Kidney glomerular epithelial cell (primary cell): ENCODE data around the gene NT5C2.
A peak's percentile ranks its signal among the peaks of the same experiment; 100 is the strongest.
"Not testable (repeated sequence)": the region's sequence is repeated elsewhere in the genome, so short reads cannot be mapped to it uniquely, and the experiment has no call there.

Experiments used
- DNase-seq: peaks from one replicate; lab custom pipeline; 2025; lab: John Stamatoyannopoulos, UW

Gene NT5C2

DNA sequence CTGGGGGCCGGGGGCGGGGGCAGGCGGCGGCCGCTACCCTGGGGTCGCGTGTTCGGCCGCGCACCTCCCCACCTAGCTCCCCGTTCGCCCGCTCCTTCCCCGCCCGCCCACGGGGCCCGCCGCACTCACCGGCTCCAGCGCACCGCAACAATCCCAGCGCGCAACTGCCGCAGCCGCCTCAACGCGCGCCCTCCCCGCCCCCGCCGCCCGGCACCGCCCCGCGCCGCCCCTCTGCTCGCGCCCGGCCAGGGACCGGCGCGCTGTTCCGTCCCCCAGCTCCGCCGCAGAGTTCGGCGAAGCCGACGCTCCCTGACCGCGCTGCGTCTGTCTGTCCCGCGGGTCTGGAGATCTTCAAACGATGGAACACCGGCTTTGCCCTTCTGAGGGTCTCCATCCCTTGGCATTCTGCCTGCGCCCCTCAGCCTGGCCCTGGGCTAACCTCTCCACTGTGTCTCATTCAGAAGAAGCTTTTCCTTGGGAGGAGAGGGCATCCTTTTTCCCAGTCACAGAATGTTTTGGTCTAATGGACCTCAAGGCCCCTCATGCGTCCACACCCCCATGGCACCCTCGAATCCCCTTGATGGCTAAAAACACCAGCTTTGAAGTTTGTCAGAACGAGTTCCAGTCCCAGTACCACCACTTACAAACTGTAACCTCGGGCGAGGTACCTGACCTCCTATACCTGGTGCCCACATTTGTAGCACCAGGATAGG lies at the start of gene NT5C2:
NT5C2 (minus strand) TSS at position 166 of the 713 bp plus-strand sequence. CDS start 18,314 bp downstream, outside the sequence.
- DNase-seq, result peak; percentile 71

DNA sequence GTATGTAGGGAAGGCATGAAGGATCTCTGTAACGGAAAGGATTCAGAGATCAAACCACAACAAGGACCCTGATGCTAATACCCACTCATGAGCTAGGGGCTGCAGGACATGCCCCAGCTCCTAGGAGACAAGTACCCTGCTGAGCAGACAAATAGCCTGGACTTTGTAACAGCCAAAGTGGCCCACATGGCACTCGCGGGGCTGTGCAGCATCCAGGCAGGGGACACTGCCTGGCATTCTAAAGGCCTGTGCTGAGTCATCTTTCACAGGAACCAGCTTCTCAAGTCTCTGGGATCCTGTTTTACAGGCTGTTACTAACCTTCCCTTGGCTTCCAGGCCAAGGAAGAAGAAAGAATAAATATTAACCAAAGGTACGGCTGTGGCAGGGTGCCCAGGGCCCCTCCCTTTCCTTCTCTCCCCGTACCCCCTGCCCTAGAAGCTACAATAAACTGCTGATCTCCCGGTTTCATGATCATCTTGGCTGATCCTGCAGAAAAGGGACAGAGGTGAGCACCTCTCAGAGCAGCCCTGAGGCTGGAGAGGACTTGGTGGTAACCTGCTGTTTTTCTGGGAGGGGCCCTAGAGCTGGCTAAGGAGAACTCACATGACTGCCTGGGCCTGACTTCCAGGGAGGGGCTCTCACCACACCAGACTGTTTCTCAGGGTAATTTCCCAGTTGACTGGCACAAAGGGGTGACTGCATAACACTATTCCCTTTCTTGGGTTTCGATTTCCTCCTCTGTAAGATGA lies 48.4 kb upstream of the NT5C2 start:
- DNase-seq, result peak; percentile 86

DNA sequence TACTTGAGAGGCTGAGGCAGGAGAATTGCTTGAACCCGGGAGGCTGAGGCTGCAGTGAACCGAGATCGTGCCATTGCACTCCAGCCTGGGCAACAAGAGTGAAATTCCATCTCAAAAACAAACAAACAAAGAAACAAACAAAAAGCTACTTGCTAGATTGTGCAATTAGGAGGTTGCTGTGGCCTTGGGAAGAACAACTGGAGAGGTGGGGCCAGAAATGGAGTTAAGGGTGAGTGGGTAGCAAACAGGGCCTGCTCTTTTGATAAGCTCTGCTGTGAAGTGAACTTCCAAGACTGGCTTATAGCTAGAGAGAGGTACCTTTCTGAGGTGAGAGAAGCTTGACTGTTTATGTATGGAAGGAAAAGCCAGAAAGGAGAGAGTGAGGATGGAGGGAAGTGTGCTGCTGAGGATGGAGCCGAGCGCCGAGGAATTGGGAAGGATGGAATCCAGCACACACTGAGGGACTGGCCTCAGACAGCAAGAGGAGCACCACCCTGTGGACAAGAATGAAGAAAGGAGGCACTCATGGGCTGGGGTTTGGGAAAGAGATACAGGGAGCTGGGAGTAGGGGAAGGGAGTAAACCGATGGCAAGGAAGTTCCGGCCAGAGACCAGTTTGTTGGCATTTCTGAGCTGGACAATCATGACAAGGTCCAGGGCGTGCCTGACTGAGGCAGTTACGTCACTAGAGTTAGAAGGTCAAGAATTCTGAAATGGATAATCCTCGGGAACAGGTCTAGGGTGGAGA lies 45.6 kb upstream of the NT5C2 start:
- DNase-seq, result no peak

DNA sequence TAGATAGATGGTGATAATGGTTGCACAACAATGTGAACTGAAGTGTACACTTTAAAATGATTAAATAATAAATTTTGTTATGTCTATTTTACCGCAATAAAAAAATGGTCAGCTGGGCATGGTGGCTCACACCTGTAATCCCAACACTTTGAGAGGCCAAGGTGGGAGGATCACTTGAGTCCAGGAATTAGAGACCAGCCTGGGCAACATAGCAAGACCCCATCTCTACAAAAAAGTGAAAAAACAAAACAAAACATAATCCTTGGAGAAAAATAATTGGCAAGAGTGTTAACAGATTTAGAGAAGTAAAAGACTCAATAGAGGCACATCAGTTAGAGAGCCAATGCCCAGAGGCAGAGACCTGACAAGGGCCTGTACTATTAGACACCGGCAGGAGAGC lies 42.7 kb upstream of the NT5C2 start:
- DNase-seq, result no peak

DNA sequence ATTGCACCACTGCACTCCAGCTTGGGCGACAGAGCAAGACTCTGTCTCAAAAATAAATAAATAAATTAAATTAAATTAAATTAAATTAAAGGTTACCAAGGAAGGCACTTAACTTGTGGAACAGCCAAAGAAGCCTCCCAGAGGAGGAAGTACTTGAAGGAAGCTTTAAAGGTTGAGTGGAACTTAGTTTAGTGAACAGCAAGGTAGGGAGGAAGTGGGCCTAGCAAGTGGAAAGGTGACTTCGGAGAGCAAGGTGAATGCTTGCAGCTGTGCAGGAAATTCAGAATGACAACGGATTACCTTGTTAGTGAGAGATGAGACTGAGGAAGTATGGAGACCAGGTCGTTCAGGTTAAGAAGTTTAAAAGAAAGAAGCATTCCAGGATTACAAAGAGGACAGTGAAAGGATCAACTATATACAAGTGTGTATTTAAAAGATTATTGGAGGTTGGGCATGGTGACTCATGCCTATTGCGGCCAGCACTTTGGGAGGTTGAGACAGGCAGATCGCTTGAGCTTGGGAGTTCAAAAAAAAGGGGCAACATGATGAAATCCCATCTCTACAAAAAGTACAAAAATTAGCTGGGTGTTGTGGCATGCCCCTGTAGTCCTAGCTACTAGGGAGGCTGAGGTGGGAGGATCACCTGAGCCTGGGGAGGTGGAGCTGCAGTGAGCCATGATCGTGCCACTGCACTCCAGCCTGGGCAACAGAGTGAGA lies 39.9 kb upstream of the NT5C2 start:
- no peak for DNase-seq

DNA sequence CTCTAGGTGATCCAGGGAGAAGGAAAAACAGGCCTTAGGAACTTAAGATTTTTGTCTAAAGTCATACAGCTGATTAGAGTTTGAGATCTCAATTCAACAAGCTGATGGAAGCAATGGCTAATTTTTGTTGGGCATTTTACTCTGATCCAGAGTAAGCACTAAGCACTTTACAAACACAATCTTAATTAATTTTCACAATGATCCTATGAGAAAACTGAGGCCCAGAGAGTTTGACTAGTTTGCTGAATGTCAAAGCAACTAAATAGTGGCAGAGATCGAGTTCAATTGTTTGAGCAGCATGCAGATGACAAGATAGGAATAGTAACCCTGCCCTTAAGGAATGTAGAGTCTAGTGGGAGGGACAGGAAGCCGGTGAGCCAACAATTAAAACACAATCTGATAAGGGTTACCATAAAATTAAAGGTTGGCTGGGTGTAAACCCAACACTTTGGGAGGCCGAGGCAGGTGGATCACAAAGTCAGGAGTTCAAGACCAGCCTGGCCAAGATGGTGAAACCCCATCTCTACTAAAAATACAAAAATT lies 39.1 kb upstream of the NT5C2 start:
- peak; percentile 53 for DNase-seq

DNA sequence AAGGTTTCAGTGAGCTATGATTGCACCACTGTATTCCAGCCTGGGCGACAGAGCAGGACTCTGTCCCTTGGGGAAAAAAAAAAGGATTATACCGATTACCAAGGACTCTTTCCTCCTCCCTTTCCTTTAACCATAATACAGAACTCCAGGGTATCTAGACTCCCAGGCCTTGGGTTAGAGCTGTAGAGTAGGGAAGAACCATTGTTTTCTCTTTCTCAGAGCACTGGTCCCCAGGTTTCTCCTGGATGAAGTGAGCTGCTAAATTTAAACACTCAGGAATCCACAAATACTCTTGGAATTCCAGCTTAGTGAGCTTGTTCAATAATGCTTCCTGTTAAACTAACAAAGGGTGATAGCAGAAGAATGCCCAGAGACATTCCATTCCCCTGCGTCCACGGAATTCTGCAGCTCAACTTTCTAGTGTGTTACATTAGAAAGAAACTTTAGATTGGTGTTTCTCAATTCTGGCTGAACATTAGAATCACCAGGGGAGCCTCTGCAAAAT lies 38.0 kb upstream of the NT5C2 start:
- peak; percentile 97 for DNase-seq

DNA sequence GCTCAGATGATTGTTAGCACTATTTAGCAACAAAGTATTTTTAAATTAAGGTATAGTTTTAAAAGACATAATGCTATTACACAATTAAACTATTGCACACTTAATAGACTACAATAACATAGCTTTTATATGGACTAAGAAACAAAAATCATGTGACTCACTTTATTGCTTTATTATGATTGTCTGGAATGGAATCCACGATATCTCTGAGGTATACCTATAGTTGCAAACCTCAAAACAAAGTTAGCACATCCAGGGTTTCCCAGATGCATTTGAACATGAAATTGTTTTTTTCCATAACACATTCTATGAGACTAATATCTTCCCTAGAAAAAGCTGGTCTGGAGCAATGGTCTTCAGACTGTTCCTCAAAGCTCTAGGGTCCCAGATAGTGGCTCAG lies 34.3 kb upstream of the NT5C2 start:
- DNase-seq, result no peak

DNA sequence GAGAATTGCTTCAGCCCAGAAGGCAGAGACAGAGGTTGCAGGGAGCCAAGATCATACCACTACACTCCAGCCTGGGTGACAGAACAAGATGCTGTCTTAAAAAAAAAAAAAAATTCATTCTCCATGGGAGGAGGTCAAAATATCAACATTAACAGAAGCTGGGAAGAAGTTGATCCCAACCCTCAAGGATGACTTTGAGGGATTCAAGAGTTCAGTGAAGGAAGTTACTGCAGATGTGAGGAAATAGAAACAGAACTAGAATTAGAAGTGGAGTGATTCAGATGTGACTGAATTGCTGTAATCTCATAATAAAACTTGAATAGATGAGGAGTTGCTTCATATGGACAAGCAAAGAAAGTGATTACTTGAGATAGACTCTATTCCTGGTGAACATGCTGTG lies 32.9 kb upstream of the NT5C2 start:
- DNase-seq, result no peak

DNA sequence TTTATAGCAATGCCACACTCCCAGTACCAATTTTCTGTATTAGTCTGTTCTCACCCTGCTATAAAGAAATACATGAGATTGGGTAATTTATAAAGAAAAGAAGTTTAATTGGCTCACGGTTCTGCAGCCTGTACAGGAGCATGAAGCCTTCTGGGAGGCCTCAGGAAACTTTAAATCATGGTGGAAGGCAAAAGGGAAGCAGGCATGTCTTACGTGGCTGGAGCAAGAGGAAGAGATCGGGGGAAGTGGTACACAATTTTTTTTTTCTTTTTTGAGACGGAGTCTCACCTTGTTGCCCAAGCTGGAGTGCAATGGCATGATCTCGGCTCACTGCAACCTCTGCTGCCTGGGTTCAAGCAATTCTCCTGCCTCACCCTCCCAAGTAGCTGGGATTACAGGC lies 31.6 kb upstream of the NT5C2 start:
- DNase-seq, result not testable (repeated sequence)

DNA sequence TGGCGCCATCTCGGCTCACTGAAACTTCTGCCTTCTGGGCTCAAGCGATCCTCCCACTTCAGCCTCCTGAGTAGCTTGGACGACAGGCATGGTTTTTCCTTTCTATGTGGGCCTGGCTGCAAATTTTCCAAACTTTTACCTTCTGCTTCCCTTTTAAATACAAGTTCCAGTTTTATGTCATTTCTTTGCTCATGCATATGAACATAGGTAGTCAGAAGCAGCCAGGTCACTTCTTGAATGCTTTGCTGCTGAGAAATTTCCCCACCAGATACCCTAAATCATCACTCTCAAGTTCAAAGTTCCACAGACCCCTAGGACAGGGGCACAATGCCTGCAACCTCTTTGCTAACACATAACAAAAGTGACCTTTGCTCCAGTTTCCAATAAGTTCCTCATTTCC lies 31.1 kb upstream of the NT5C2 start:
- DNase-seq, result no peak

DNA sequence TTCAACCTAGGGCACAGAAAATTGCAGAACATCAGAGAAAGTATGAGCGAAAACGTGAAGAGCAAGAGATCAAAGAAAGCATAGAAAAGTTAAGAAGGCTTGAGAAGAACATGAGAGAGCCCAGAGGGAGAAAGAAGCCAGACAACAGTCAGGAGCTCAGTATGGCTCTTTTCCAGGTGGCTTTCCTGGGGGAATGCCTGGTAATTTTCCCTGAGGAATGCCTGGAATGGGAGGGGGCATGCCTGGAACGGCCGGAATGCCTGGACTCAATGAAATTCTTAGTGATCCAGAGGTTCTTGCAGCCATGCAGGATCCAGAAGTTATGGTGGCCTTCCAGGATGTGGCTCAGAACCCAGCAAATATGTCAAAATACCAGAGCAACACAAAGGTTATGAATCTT lies 23.3 kb upstream of the NT5C2 start:
- DNase-seq, result not testable (repeated sequence)

DNA sequence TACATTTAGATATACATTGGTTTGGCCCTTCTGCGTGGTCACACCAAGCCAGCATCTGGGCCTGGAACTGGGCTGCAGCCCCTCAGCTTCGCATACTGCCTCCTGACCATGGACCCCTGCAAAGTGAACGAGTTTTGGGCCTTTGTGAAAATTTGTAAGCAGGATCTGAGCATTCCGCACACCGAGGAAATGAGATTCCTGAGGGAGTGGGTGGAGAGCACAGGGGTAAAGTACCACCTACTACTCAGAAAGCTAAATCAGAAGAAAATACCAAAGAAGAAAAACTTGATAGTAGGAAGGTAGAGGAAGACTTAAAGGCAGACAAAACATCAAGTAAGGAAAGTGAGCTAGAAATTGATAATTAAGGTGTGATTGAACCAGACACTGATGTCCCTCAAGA lies 22.5 kb upstream of the NT5C2 start:
- DNase-seq, result no peak

DNA sequence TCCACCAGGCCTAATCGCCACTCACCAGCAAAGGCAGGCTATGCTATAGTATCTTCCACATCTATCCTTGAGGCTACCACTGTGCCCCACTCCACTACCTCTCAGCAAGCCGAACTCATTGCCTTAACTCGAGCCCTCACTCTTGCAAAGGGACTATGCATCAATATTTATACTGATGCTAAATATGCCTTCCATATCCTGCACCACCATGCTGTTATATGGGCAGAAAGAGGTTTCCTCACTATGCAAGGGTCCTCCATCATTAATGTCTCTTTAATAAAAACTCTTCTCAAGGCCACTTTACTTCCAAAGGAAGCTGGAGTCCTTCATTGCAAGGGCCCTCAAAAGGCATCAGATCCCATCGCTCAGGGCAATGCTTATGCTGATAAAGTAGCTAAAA lies 17.2 kb upstream of the NT5C2 start:
- not testable (repeated sequence) for DNase-seq

DNA sequence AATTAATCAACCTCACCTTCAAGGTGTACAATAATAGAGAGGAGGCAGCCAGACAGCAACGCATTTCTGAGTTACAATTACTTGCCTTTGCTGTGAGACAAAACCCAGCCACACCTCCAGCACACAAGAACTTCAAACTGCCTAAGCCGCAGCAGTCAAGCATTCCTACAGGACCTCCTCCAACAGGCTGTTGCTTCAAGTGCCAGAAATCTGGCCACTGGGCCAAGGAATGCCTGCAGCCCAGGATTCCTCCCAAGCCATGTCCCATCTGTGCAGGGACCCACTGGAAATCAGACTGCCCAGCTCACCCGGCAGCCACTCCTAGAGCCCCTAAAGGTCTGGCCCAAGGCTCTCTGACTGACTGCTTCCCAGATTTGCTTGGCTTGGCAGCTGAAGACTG lies 14.6 kb upstream of the NT5C2 start:
- DNase-seq, result not testable (repeated sequence)

DNA sequence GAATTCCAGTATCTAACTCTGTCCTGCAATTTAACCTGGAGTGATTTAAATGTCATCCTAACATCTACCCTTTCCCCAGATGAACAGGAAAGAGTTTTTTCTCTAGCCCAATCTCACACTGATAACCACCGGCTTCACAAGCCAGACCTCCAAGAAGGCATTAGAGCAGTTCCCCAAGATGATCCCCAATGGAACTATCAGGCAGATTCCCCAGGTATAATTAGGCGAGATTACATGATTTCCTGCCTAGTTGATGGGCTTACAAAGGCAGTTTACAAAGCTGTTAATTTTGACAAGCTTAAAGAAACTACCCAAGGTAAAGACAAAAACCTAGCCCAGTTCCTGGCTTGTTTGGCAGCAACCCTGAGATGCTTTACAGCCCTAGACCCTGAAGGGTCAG lies 14.1 kb upstream of the NT5C2 start:
- no peak for DNase-seq

DNA sequence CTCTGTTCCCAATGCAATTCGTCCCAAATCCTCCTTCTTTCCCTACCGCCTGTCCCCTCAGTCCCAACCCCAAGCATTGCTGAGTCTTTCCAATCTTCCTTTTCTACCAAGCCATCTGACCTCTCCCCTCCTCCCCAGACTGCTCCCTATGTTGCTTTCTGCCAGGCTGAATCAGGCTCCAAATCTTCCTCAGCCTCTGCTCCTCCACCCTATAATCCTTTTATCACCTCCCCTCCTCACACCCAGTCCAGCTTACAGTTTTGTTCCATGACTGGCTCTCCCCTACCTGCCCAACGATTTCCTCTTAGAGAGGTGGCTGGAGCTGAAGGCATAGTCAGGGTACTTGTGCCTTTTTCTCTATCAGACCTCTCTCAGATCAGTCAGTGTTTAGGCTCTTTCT lies 13.6 kb upstream of the NT5C2 start:
- DNase-seq, result not testable (repeated sequence)

DNA sequence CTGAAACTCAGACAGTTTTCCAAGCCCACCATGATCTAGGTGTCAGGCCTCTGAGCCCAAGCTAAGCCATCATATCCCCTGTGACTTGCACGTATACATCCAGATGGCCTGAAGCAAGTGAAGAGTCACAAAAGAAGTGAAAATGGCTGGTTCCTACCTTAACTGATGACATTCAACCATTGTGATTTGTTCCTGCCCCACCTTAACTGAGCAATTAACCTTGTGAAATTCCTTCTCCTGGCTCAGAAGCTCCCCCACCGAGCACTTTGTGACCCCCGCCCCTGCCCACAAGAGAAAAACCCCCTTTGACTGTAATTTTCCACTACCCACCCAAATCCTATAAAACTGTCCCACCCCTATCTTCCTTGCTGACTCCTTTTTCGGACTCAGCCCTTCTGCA lies 12.3 kb upstream of the NT5C2 start:
- DNase-seq, result not testable (repeated sequence)

DNA sequence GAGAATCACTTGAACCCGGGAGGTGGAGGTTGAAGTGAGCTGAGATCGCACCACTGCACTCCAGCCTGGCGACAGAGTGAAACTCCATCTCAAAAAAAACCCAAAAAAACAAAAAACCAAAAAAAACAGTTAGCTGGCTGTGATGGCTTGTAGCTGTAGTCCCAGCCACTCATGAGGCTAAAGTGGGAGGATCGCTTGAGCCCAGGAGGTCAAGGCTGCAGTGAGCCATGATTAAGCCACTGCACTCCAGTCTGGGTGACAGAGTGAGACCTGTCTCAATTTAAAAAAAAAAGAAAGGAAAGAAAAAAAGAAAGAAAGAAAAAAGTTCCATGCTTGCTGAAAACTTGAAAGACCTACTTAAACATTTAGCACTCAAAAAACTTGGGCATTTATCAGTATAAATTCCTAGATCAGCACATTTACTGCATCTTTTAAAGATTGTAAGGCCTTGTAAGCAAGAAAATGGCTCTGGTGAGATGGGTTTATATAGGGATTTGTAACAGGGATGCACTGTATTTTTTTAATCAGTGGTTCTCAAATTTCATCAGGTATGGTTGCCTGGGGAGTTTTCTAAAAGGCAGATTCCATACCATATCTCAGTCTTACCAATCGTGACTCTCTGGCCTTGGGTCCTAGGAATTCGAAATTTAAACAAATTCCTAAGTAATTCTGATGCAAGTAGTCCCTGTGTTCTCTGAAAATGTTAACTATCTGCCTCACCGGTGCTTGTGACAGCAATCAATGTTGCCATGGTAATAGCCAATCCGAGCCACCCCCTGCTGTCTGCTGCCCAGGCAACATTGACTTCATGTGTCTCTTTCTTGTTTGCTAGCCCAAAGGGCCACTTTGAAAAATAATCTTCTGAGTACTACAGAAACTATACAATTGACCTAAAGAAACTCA lies 11.5 kb upstream of the NT5C2 start:
- no peak for DNase-seq

DNA sequence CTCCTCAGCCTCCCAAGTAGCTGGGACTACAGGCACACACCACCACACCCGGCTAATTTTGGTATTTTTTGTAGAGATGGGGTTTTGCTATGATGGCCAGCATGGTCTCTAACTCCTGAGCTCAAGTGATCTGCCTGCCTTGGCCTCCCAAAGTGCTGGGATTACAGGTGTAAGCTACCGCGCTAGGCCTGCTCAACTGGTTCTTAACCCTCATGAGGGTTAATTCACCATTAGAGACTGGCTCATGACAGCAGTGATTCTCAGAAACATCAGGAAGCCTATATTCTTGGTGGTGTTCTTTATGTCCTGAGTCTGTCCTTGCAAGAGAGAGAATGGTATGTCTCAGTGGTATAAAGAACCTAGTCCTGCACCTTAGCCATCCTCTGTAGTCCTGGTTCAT lies 10.4 kb upstream of the NT5C2 start:
- DNase-seq, result no peak

DNA sequence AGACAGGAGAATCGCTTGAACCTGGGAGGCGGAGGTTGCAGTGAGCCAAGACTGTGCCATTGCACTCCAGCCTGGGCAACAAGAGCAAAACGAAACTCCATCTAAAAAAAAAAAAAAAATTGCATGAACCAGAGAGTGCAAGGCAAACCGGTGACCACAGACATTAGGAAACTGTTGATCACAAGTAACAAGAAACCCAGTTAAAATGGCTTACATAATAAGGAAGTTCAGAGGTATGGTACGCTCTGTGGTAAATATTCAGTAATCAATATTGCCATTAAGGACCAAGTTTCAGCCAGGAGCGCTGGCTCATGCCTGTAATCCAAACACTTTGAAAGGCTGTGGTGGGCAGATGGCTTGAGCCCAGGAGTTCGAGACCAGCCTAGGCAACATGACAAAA lies 9.2 kb upstream of the NT5C2 start:
- no peak for DNase-seq
